HK-2 (cell line): Measurements from ENCODE around the gene SASH3.

Experiments used
- DNase-seq: peaks from one replicate; pipeline ENCODE4 v3.0.0-alpha.2; 2018; ENCODE audit not compliant: unreplicated experiment

SASH3 gene

GRCh38 chrX:129783291-129783713, 3.6 kb downstream of the SASH3 start:
- no peak for DNase-seq

DNA sequence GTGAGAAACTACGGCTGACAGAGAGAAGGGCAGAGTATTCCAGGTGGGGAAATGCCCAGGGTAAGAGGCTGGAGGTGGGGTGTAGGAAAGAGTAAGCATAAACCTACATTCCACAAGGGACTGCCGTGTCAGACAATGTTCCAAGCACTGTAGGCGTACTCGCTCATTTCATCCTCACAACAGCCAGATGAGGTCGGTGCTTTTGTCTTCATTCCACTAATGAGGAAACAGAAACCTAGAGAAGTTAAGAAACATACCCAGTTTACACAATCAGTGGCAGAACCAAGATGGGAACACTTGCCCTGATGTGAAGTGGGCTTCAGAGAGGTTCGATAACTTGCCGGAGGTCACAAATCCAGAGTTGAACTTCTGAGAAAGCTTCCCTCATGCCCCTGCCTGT, 4.6 kb downstream of the SASH3 start:
- no peak for DNase-seq

GRCh38 chrX:129785160-129785947, 5.6 kb downstream of the SASH3 start:
- no peak for DNase-seq

DNA sequence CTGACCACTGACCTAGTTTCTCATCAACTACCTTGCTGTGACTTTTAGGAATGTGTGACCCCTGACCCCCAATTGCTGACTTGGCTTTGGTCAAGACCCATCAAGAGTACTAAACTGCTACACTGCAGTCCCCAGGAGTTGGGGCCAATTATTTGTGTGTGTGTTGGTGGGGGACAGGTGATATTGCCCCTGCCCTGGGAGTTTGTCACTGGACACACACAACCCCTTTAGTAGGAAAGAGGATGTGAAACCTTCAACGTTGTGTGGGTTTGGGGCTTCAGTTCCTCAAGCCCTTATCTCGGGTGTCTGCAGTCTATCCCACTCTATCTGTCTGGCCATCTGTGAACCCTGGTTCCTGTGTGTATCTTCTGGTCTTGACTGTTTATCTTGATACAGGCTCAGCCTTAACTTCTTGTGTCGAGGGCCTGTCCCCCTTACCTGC, 6.5 kb downstream of the SASH3 start:
- no peak for DNase-seq

DNA sequence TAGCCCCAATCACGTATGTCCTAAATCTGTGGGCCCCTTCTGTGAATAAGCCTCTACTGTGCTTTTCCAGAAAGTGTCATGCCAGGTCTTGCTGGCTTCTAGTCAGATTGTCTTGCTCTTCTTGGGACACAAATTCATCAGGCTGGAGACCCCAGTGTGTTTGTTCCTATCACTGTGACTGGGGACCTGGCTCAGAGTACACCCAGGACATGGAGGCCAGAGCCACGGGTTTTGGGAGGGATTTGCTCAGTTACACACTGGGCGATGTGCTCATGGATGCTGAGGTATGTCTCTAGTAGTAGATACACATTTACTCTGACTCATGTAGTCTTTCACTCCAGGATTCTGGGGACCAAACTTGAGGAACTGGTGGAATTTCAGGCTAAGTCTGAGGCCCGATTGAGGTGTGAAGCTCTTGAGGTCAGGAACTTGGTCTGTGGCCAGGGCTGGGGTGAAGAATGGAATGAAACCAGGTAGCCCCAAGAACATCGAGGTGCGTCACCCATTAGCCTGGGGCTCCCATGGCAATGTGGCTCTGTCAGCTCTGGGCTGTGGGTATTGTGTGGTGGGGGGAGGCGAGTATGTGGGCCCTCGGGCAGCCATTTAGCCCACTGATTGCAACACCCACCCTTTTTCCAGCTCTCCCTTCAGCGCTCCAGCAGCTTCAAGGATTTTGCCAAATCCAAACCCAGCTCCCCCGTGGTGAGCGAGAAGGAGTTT, 7.7 kb downstream of the SASH3 start:
- DNase-seq, result no peak

DNA sequence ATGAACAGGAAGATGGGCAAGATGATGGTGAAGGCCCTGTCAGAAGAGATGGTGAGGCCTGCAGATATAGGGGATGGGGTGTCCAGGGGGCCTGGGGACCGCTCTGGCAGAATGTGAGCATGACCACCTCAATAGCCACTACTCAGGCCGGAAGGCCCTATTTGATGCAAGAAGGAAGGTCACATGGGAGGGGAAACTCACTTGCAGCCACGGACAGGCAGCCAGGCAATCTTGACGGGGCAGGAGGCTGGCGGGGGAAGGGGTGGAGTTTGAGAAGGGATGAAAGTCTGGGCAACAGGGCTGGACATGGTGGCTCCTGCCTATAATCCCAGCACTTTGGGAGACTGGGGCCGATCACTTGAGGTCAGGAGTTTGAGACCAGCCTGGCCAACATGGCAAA, 8.8 kb downstream of the SASH3 start:
- DNase-seq, result no peak

DNA sequence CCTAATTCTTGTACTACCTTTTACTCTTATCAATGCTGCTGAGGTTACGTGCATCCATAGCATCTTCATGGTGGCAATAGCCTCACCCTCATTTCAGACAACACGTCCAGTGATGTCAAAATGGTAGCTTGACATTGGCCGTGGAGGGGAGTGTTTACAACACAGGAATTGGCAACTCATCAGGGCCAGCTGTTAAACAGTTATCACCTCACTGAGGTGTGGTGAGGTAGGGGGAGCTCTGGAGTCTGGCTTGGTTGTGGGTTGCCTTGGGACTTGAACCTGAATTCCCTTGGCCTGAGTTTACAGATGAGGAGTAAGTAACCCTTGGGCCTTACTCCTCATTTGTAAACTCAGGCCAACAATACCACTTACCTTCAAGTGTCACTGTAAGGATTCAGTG, 10.4 kb downstream of the SASH3 start:
- no peak for DNase-seq

DNA sequence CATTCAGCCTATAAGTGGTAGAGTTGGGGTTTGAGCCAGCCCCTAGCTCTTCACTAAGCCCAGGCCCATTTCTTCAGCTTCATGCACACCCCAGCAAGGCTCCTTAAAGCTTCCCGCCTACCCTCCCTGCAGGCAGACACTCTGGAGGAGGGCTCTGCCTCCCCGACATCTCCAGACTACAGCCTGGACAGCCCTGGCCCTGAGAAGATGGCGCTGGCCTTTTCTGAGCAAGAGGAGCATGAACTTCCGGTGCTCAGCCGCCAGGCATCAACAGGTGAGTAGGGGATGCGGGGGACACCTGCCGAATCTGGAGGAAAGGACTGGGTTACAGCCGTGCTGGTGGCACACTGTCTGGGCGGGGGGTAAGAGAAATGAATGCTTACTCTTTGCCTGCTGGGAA, 11.1 kb downstream of the SASH3 start:
- no peak for DNase-seq

- DNase-seq, result no peak
Measured at GRCh38 chrX:129791336-129791735, 11.6 kb downstream of the SASH3 start.

- DNase-seq, result no peak
Measured at GRCh38 chrX:129791961-129792570, 12.3 kb downstream of the SASH3 start.

DNA sequence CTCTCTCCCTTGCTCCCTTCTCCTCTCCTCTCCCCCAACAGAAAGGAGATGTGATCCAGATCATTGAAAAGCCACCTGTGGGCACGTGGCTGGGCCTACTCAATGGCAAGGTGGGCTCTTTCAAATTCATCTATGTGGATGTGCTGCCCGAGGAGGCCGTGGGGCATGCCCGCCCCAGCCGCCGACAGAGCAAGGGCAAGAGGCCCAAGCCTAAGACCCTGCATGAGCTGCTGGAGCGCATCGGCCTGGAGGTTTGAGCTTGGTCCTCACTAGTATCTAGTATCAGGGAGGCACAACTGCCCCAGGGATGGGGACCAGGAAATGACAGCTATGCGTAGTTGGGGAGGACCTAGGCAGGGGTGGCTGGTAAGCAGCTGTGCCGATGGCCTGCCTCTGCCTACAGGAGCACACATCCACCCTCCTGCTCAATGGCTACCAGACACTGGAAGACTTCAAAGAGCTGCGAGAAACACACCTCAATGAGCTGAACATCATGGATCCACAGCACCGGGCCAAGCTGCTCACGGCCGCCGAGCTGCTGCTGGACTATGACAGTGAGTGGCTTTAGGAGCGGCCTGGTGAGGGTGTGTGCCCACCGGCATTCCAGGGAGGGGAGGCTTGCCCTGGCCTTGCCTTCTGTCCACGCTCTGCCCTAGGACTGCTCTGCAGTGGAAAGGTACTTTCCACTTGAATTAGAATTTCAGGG, 13.0 kb downstream of the SASH3 start:
- no peak for DNase-seq

DNA sequence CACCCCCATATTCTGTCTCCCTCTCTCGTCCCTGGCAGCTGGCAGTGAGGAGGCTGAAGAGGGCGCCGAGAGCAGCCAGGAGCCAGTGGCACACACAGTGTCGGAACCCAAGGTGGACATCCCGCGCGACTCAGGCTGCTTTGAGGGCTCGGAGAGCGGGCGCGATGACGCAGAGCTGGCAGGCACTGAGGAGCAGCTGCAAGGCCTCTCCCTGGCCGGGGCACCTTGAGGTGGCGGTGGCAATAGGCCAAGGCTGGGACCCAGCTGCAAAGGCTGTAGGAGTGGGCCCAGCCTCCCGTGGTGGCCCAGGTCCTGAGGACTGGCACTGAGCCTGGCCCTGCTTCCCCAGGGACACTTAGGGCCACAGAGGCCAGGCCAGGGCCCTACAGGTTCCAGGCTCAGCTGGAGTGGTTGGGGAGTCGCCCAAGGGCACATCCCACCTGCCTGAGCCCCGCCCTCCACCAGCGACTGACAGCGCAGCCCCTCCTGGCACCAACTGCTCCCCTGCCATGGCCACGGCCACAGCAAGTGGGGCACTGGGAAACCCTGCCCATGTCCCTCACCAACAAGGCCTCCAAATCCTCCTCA, 13.9 kb downstream of the SASH3 start:
- DNase-seq, result no peak

GRCh38 chrX:129795584-129795983, 15.8 kb downstream of the SASH3 start:
- DNase-seq, result no peak

- DNase-seq, result no peak
Measured at GRCh38 chrX:129797251-129797906, 17.6 kb downstream of the SASH3 start.

GRCh38 chrX:129798456-129798855, 18.7 kb downstream of the SASH3 start:
- no peak for DNase-seq

DNA sequence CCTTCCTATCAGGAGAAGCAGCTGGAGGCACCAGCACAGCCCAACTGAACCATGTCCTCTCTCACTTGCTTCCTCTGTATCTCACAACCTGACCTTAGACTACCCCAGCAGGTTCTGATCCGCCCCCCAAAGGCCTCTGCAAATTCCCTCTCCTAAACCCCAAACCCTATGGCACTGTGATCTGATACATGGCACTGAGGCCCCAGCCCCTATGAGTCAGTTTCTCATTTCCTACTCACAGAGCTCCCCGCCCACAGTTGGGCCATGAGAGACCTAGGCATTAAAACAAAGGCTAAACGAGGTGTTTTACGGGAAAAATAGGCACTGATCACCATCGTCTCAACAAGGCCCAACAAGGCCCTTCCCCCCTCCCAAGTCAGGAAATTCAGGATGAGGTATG, 19.1 kb downstream of the SASH3 start:
- no peak for DNase-seq

DNA sequence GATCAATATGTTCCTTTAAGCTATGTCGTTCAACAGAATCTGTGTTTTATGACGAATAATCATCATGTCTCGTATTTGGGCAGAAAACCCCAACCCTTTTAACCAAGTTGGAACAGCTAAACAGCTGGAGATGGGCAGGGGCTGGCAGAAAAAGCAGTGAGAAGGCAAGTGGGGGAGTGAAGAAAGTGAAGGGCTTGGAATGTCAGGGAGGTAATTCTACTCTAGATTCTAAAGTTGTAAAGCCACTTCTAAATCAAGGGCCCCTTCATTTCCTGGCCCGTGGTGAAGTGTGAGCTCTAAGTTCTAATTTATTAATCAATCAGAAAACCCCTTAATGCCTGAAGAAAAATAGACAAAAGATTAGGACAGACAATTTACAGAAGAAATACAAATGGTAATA, 20.4 kb downstream of the SASH3 start:
- no peak for DNase-seq

DNA sequence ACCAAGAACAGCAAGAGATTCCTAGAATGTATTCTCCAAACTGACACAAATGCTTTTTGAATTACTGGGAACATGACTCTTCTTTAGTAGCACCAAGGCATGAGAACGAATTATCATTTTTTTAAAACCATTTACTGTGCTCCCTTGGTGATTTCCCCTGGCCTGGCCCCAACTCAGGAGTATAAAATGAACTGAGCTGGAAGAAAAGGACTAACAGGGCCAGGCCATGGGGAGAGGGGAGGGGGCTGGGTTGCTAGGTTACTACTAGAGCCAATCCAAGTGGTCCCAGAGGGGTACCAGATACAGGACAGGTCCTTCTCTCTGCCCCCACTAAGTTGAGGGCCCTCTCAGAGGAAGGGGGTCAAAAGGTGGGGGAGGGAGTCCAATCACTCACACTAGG, 23.1 kb downstream of the SASH3 start:
- no peak for DNase-seq

- DNase-seq, result no peak
Measured at GRCh38 chrX:129804806-129805205, 25.1 kb downstream of the SASH3 start.

GRCh38 chrX:129808158-129808828, 28.5 kb downstream of the SASH3 start:
- DNase-seq, result no peak
